Mesothelial cell of epicardium (in vitro differentiated cells): Measurements from ENCODE around the gene GULP1. TPM values are rescaled to one million over a fixed set of nuclear protein-coding genes. Genes with fewer than 3 reads are reported as not detected.
A peak's percentile ranks its signal among the peaks of the same experiment; 100 is the strongest.

Experiments used
- DNase-seq, 2 experiments: peaks; one replicate each; pipeline ENCODE4 v3.0.0; 2021; ENCODE audit warnings: low spot score in 2 of 2; ENCODE audit not compliant: unreplicated experiment in 2 of 2
- H3K27ac Mint-ChIP-seq: 2 replicates; pipeline ENCODE4 v1.8.0; 2021; ENCODE audit warnings: mixed read lengths
- H3K27me3 Mint-ChIP-seq: 2 replicates; pipeline ENCODE4 v1.8.0; 2021; ENCODE audit warnings: low read depth, mixed read lengths
- H3K36me3 Mint-ChIP-seq: 2 replicates; pipeline ENCODE4 v1.8.0; 2021; ENCODE audit warnings: mixed read lengths
- H3K4me1 Mint-ChIP-seq: 2 replicates; pipeline ENCODE4 v1.8.0; 2021; ENCODE audit warnings: mixed read lengths
- H3K4me3 Mint-ChIP-seq: 2 replicates; pipeline ENCODE4 v1.8.0; 2021; ENCODE audit warnings: mild to moderate bottlenecking, moderate library complexity, mixed read lengths
- H3K9me3 Mint-ChIP-seq: 2 replicates; pipeline ENCODE4 v1.8.0; 2021; ENCODE audit warnings: mixed read lengths
- microRNA-seq: library from miRNA; unstranded; fragments of <30 nt; microRNA quantifications from one replicate; pipeline ENCODE4 v1.2.0, GENCODE V29; 2021; ENCODE audit warnings: inconsistent platforms, mixed read lengths
- total RNA-seq: library from RNA; stranded (reverse); gene quantifications from 3 replicates; pipeline ENCODE4 v1.2.1, GENCODE V29; 2021
- TF ChIP-seq, protein P1 (sequence below): fragments of 200-600 bp; sonication (generic); IDR thresholded peaks from one replicate; pipeline ENCODE4 v1.5.0; 2021; ENCODE audit warnings: antibody characterized with exemption; ENCODE audit not compliant: unreplicated experiment

The GULP1 gene
- total RNA-seq, 1 donor from 2014 or later = 58.5 TPM

DNA sequence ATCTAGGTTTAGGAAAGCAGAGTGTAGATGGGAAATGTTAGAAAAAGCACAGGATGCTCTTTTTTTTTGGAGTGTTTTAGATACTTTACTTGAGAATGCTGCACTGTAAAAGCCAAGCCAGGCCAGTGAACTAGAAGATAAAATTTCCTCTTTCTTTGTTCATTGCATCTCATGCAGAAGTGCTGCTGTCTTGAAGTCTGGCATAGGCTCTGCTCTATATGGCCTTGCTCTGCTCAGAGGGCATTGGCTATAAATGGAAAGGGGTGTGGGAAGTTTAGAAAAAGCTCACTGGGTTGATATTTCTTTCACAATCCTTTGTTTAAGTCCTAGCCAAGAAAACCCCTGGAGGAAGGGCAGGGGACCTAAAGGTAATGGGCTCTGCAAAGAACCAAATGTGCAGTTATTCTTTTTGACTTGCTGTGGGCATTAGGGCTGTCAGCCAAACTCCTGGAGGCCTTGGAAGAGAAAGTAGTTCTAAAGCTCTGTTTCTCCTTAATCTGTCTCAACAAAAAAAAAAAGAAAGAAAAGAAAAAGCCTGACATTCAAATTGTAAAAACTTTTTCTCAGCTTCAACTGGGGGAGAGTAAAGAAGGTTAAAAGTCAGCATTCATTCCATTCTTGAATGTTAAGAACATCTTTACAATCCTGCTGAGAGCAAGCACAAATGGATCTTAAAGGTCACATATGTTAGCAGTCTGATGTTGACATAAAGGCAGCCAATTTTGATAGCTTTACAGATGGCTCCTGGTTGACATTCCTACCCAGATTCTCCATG is 338.3 kb downstream of the GULP1 start:
- peaks cover 2% of the 10 kb centered on the region for H3K36me3 Mint-ChIP-seq
- TF ChIP-seq, protein P1, sequence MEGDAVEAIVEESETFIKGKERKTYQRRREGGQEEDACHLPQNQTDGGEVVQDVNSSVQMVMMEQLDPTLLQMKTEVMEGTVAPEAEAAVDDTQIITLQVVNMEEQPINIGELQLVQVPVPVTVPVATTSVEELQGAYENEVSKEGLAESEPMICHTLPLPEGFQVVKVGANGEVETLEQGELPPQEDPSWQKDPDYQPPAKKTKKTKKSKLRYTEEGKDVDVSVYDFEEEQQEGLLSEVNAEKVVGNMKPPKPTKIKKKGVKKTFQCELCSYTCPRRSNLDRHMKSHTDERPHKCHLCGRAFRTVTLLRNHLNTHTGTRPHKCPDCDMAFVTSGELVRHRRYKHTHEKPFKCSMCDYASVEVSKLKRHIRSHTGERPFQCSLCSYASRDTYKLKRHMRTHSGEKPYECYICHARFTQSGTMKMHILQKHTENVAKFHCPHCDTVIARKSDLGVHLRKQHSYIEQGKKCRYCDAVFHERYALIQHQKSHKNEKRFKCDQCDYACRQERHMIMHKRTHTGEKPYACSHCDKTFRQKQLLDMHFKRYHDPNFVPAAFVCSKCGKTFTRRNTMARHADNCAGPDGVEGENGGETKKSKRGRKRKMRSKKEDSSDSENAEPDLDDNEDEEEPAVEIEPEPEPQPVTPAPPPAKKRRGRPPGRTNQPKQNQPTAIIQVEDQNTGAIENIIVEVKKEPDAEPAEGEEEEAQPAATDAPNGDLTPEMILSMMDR = no peak
- no peak for DNase-seq
- H3K4me3 Mint-ChIP-seq = no peak overlapping the region
- peaks cover 4% of the 10 kb centered on the region for H3K9me3 Mint-ChIP-seq
- peak overlapping the region; percentile 97 for H3K27ac Mint-ChIP-seq
- no peaks in the 10 kb centered on the region for H3K27me3 Mint-ChIP-seq
- peaks cover 68% of the 10 kb centered on the region for H3K4me1 Mint-ChIP-seq

DNA sequence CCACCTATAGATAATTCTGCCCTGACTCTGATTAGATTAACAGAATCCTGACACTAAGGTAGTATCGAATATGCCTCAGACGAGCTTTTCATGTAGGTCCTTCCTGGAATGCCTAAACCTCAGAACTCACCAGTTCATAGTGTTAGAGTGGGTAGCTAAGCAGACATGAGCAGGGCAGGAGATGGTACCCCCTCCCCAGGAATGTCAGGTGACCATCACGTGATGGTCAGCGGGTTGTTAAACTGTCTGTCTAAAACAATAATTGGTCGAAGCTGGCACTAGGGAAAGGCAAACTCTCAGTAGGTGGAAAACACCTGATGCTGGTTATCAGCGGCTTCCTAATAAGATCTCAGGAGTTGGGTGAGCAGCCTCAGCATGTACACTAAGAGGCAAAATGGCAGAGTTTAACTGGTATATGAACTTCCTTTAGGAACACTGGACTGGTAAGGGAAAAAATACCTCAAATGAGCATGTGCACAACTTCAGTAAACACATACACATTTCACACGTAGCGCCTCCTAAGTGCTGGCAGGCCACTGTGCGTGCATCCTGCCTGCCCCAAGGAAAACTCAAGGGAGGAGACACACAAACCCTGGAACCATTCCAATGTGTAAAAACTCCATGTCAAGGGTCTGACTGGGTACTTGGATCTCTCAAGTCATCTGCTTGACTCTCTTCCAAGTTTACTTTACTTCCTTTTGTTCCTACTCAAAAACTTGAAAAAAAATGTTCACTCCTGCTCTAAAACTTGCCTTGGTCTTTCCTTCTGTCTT is 339.5 kb downstream of the GULP1 start:
- H3K36me3 Mint-ChIP-seq = peaks cover 2% of the 10 kb centered on the region
- peaks cover under 1% of the 10 kb centered on the region for H3K9me3 Mint-ChIP-seq
- no peak for DNase-seq
- H3K4me1 Mint-ChIP-seq = peaks cover 60% of the 10 kb centered on the region
- no peaks in the 10 kb centered on the region for H3K27me3 Mint-ChIP-seq
- H3K4me3 Mint-ChIP-seq = no peak overlapping the region
- TF ChIP-seq, protein P1 = no peak
- peak overlapping the region; percentile 97 for H3K27ac Mint-ChIP-seq

DNA sequence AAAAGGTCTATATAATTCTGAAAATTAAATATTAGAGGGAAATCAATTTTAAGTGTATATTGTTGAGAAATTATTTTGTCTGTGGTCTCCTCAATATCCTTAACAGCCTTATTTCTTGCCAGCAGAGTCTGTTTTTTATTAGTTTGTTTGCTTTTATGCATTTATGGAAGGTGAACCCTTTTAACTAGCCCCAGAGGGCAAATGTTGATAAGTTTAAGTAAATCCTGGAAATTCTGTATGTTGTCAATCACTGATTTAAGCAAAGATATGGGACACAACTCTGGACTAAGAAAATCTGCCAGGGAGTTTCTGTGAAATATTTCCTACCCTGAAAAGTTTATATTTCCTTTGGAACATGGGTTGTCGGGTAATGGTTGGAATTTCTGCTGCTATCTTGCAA is 343.0 kb downstream of the GULP1 start:
- Mint-ChIP-seq H3K27ac (peak overlapping the region; percentile 75), H3K27me3 (no peaks in the 10 kb centered on the region), H3K9me3 (no peaks in the 10 kb centered on the region), H3K36me3 (no peaks in the 10 kb centered on the region), H3K4me1 (peaks cover 36% of the 10 kb centered on the region), H3K4me3 (no peak overlapping the region)
- TF ChIP-seq, protein P1 = no peak
- no peak for DNase-seq

Small RNA genes lying within 50 kb of the gene (microRNA-seq; reads per million reads assigned to microRNA genes)
- gene MIR561 = 0.88 reads per million
